ENCODE data around the gene SMIM44. TPM values are rescaled to one million over a fixed set of nuclear protein-coding genes. Genes with fewer than 3 reads are reported as not detected.

SMIM44 gene
- total RNA-seq, 1 donor from 2014 or later: not detected

DNA sequence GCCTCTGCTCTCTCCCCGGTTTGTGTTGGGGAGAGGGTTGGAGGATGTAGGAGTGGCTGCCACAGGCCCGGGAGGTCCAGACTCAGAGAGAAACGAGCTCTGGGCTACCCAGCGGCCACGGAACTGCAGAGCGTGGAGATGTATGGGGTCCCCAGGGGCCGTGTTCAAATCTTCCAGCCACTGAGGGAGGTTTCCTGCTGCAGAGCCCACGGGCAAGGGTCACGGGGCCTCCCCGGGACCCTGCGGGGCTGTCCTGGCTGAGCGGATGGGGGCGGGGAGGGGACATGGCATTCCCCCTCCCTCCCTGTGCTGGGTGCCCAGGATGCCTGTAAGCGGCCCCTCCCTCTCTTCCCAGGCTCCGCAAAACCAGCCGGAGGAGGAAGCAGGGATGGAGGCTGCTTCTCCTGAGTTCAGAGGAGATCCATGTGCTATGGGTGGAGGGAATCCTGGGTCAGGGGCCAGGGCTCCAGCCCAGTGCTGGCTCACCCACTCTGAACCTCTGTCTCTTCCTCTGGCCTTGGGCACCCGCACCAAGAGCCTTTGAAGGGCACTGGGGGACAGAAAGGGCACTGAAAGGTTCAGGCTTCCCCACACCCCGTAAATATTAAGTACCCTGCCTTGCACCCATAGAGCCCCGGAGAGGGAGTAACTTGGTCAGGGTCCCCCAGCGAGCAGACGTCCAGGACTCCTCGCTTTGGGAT is 25.6 kb downstream of the SMIM44 start:
- no peaks in the 10 kb centered on the region for H3K36me3 Mint-ChIP-seq (ENCODE audit: unreplicated experiment)
- DNase-seq: no peak
- TF ChIP-seq, protein P1, sequence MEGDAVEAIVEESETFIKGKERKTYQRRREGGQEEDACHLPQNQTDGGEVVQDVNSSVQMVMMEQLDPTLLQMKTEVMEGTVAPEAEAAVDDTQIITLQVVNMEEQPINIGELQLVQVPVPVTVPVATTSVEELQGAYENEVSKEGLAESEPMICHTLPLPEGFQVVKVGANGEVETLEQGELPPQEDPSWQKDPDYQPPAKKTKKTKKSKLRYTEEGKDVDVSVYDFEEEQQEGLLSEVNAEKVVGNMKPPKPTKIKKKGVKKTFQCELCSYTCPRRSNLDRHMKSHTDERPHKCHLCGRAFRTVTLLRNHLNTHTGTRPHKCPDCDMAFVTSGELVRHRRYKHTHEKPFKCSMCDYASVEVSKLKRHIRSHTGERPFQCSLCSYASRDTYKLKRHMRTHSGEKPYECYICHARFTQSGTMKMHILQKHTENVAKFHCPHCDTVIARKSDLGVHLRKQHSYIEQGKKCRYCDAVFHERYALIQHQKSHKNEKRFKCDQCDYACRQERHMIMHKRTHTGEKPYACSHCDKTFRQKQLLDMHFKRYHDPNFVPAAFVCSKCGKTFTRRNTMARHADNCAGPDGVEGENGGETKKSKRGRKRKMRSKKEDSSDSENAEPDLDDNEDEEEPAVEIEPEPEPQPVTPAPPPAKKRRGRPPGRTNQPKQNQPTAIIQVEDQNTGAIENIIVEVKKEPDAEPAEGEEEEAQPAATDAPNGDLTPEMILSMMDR (IDR thresholded peaks at IDR 0.05; ENCODE audit: partially characterized antibody, unreplicated experiment): no peak
- peaks cover 12% of the 10 kb centered on the region for H3K27me3 Mint-ChIP-seq (ENCODE audit: unreplicated experiment)
- peaks cover under 1% of the 10 kb centered on the region for H3K4me1 Mint-ChIP-seq (ENCODE audit: low read depth, unreplicated experiment)
- peaks cover 1% of the 10 kb centered on the region for H3K9me3 Mint-ChIP-seq (ENCODE audit: unreplicated experiment)
- no peak overlapping the region for H3K27ac Mint-ChIP-seq (ENCODE audit: unreplicated experiment)
- H3K4me3 Mint-ChIP-seq (ENCODE audit: unreplicated experiment): peak overlapping the region; percentile 42

DNA sequence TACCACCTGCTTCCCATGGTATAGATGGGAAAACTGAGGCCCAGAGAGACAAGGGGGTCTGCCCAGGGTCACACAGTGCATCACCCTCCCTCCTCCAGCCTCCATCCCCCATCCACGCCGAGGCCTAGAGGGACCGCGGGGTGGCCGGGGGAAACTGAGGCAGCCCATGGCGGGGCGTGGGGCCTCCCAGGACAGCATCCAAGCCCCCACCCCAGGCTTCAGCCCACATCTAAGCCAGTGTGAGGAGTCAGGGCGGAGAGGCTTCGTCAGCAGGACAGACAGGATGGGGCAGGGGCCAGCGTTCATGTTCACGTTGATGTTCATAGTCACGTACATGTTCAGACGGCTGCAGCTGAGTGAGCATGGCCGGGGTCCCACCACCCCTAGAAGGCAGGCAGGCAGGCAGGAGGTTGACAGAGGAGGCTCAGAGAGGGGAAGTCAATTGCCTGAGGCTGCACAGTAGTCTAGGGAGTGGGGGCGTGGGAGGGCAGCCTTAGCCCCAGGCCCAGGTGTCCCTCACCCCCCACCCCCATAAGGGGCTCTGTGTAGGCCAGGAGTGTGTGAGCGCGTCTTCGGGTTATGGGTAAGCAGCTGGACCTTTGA is 26.2 kb downstream of the SMIM44 start:
- TF ChIP-seq, protein P1 (IDR thresholded peaks at IDR 0.05; ENCODE audit: partially characterized antibody, unreplicated experiment): no peak
- no peak overlapping the region for H3K27ac Mint-ChIP-seq (ENCODE audit: unreplicated experiment)
- H3K27me3 Mint-ChIP-seq (ENCODE audit: unreplicated experiment): peaks cover 9% of the 10 kb centered on the region

DNA sequence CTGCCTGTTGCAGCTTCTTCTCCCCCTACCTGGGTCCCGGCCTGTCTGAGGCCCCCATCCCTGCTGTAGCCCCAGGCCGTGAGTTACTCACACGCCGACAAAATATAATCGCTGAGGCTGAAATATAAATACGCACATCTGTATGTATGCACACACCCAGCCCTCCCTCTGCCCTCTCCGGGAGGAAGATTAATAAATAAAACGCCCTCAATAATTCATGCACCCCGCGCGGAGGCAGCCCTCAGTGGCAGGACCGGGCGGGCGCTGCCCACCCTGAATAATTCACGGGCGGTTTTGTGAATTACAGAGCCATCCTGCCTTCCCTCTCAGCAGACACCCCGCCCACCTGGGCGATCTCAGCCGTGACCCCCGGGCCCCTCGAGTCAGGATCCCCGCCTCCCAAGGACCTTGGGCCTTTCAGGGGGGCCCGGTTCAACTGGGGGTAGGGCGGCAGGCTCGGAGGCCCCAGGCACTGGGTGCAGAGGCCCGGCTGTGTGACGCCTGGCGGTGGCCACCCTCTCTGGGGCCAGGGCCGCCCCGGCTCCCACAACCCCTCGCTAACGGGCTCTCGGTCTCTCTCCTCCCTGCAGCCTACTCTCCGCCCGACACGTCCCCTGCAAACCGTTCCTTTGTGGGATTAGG is 27.2 kb downstream of the SMIM44 start:
- TF ChIP-seq, protein P1 (IDR thresholded peaks at IDR 0.05; ENCODE audit: partially characterized antibody, unreplicated experiment): no peak
- Mint-ChIP-seq H3K27ac (ENCODE audit: unreplicated experiment) (no peak overlapping the region), H3K4me3 (ENCODE audit: unreplicated experiment) (no peak overlapping the region), H3K36me3 (ENCODE audit: unreplicated experiment) (no peaks in the 10 kb centered on the region), H3K9me3 (ENCODE audit: unreplicated experiment) (peaks cover 1% of the 10 kb centered on the region), H3K4me1 (ENCODE audit: low read depth, unreplicated experiment) (no peaks in the 10 kb centered on the region), H3K27me3 (ENCODE audit: unreplicated experiment) (peaks cover 9% of the 10 kb centered on the region)
- DNase-seq: no peak

More for the DNA sequence above, 26.2 kb downstream of the SMIM44 start:
- DNase-seq: no peak
- Mint-ChIP-seq H3K4me1 (ENCODE audit: low read depth, unreplicated experiment) (no peaks in the 10 kb centered on the region), H3K4me3 (ENCODE audit: unreplicated experiment) (peak overlapping the region; percentile 42), H3K36me3 (ENCODE audit: unreplicated experiment) (no peaks in the 10 kb centered on the region), H3K9me3 (ENCODE audit: unreplicated experiment) (peaks cover 1% of the 10 kb centered on the region)

DNA sequence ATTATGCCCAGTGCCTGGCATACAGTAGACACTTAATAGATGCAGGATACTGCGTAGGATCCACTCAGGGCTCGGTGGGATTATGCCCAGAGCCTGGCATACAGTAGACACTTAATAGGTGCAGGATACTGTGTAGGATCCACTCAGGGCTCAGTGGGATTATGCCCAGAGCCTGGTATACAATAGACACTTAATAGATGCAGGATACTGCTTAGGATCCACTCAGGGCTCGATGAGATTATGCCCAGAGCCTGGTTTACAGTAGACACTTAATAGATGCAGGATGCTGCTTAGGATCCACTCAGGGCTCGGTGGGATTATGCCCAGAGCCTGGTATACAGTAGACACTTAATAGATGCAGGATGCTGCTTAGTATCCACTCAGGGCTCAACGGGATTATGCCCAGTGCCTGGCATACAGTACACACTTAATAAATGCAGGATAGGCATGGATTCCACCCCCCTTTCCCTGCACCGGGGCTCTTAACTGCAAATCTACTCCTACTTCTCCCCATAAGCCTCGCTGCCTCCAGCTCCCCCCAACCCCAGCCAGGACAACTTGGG is 27.8 kb downstream of the SMIM44 start:
- Mint-ChIP-seq H3K4me3 (ENCODE audit: unreplicated experiment) (no peak overlapping the region), H3K9me3 (ENCODE audit: unreplicated experiment) (peaks cover 1% of the 10 kb centered on the region), H3K27ac (ENCODE audit: unreplicated experiment) (no peak overlapping the region), H3K27me3 (ENCODE audit: unreplicated experiment) (peaks cover 7% of the 10 kb centered on the region), H3K36me3 (ENCODE audit: unreplicated experiment) (no peaks in the 10 kb centered on the region), H3K4me1 (ENCODE audit: low read depth, unreplicated experiment) (no peaks in the 10 kb centered on the region)
- TF ChIP-seq, protein P1 (IDR thresholded peaks at IDR 0.05; ENCODE audit: partially characterized antibody, unreplicated experiment): no peak
- DNase-seq: no peak
